ENCODE results near the gene DNM3. TPM values are rescaled to one million over a fixed set of nuclear protein-coding genes. Genes with fewer than 3 reads are reported as not detected.

DNM3 gene
- total and polyA plus RNA-seq, 7 donors: 0.60 to 13.3 (median 3.9) TPM

DNA sequence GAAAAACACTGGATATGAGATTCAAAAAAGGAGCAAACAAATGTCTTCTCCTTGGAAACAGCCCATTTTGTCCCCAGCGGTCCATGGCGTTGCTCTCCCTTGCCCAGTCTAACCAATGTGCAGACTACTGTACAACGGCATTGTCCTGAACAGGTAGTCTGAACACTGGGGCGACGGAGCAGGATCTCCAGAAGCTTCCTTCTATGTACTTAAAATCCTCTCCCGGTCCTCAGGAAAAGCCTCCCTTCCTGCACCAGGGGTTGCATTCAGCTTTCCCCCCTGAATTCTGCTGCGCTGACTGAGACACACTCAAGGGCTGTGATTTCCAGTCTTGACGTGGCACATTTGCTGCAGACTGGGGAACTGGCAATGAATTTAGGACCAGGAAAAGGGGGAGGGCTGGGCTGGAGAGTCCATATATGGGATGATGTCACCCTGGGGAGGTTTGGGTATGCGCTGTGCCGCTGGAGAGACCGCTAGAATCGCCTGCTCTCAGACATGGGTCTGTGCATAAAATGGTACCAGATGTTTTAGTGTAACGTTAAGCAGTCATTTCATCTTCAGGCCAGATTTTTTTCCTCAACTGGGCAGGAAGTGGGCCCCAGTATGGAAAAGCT is 303.3 kb downstream of the DNM3 start:
- no peaks in the 10 kb centered on the region for H3K27me3 ChIP-seq
- no peaks in the 10 kb centered on the region for H3K9me3 ChIP-seq
- peak; percentile 96 for DNase-seq
- H3K4me1 ChIP-seq: peaks cover 0 to 33% (median 11%) of the 10 kb centered on the region in 4 donors
- H3K4me3 ChIP-seq: peak overlapping the region; percentile 45 to 62 (median 58)
- peak; percentile 92 to 98 (median 96) for TF ChIP-seq POLR2AphosphoS5 (IDR thresholded peaks at IDR 0.05)
- peak; percentile 67 to 73 for TF ChIP-seq POLR2A (IDR thresholded peaks at IDR 0.05)
- TF ChIP-seq EP300 (IDR thresholded peaks at IDR 0.05): peak in 2 of 4 donors; percentile 7 to 66
- TF ChIP-seq, protein P1, sequence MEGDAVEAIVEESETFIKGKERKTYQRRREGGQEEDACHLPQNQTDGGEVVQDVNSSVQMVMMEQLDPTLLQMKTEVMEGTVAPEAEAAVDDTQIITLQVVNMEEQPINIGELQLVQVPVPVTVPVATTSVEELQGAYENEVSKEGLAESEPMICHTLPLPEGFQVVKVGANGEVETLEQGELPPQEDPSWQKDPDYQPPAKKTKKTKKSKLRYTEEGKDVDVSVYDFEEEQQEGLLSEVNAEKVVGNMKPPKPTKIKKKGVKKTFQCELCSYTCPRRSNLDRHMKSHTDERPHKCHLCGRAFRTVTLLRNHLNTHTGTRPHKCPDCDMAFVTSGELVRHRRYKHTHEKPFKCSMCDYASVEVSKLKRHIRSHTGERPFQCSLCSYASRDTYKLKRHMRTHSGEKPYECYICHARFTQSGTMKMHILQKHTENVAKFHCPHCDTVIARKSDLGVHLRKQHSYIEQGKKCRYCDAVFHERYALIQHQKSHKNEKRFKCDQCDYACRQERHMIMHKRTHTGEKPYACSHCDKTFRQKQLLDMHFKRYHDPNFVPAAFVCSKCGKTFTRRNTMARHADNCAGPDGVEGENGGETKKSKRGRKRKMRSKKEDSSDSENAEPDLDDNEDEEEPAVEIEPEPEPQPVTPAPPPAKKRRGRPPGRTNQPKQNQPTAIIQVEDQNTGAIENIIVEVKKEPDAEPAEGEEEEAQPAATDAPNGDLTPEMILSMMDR (IDR thresholded peaks at IDR 0.05): no peak
- 67 to 87% methylated on average over 13 of the region's 13 CpGs for WGBS, 2 donors
- peak overlapping the region; percentile 80 to 92 (median 88) for H3K27ac ChIP-seq
- H3K36me3 ChIP-seq: no peaks in the 10 kb centered on the region
- intact Hi-C loops (cut with DNase I): loop anchor here (2.0 to 10.0 kb wide), 5 partner anchors 36 to 390 kb away; partner anchors contain the start of gene SUCO

DNA sequence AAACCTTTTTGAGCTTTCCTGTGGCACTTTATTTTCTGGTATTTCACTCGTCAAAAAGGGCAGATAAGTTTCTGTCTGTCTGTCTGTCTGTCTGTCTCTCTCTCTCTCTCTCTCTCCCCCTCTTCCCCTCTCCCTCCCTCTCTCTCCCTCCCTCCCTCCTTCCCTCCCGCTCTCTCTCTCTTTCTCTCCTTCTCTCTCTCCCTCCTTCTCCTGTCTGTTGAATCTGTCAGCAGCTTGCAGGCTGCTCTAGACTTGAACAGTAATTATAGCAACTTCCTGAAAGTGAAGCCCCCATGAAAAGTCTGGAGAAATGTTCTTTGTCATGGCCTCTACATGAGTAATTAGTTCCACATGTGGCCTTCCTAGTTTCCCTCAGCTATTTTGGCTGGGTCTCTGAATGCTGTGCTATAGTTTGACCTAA is 303.9 kb downstream of the DNM3 start:
- WGBS, 2 donors: 58 to 83% methylated on average over 2 of the region's 2 CpGs

DNA sequence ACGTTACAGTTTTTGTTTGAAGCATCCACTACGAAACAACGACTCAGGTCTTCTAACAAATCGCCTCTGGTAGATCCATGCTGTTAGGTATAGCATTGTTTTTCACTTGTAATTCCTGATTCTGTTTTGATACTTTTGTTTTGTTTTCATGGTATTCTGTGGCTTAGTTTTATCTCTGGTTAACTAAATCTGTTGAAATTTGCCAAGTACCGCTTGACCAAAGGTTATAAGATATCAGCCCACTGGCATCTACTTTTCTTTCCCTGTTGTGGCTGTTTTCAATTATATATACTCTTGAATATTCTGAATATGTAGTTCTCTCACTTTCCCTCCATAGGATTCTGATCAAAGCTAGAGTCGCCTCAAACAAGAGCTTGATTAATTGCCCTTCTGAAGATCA is 304.4 kb downstream of the DNM3 start:
- Histone ChIP-seq H3K36me3 (no peaks in the 10 kb centered on the region), H3K27me3 (no peaks in the 10 kb centered on the region), H3K9me3 (no peaks in the 10 kb centered on the region), H3K27ac (peak overlapping the region; percentile 80 to 92 (median 88)), H3K4me1 (peaks cover 0 to 22% (median 4%) of the 10 kb centered on the region in 4 donors), H3K4me3 (peak overlapping the region in 3 of 4 donors; percentile 56 to 62 (median 59))
- no peak for TF ChIP-seq EP300 (IDR thresholded peaks at IDR 0.05)
- TF ChIP-seq, protein P1 (IDR thresholded peaks at IDR 0.05): no peak
- TF ChIP-seq POLR2A (IDR thresholded peaks at IDR 0.05): no peak
- no peak for TF ChIP-seq POLR2AphosphoS5 (IDR thresholded peaks at IDR 0.05)
- 68 to 90% methylated on average over 6 of the region's 6 CpGs for WGBS, 2 donors
- no peak for DNase-seq
- intact Hi-C loops (cut with DNase I): loop anchor here (2.0 to 10.0 kb wide), 5 partner anchors 35 to 389 kb away; partner anchors contain the start of gene SUCO

More for the DNA sequence above, 303.9 kb downstream of the DNM3 start:
- Histone ChIP-seq H3K27ac (peak overlapping the region; percentile 80 to 92 (median 88)), H3K36me3 (no peaks in the 10 kb centered on the region), H3K27me3 (no peaks in the 10 kb centered on the region), H3K4me1 (peaks cover 0 to 26% (median 6%) of the 10 kb centered on the region in 4 donors), H3K4me3 (peak overlapping the region; percentile 45 to 62 (median 58)), H3K9me3 (no peaks in the 10 kb centered on the region)
- DNase-seq: no peak
- TF ChIP-seq POLR2A (IDR thresholded peaks at IDR 0.05): no peak
- TF ChIP-seq EP300 (IDR thresholded peaks at IDR 0.05): no peak
- TF ChIP-seq POLR2AphosphoS5 (IDR thresholded peaks at IDR 0.05): no peak
- TF ChIP-seq, protein P1 (IDR thresholded peaks at IDR 0.05): no peak
- intact Hi-C loops (cut with DNase I): loop anchor here (2.0 to 10.0 kb wide), 5 partner anchors 36 to 390 kb away; partner anchors contain the start of gene SUCO

DNA sequence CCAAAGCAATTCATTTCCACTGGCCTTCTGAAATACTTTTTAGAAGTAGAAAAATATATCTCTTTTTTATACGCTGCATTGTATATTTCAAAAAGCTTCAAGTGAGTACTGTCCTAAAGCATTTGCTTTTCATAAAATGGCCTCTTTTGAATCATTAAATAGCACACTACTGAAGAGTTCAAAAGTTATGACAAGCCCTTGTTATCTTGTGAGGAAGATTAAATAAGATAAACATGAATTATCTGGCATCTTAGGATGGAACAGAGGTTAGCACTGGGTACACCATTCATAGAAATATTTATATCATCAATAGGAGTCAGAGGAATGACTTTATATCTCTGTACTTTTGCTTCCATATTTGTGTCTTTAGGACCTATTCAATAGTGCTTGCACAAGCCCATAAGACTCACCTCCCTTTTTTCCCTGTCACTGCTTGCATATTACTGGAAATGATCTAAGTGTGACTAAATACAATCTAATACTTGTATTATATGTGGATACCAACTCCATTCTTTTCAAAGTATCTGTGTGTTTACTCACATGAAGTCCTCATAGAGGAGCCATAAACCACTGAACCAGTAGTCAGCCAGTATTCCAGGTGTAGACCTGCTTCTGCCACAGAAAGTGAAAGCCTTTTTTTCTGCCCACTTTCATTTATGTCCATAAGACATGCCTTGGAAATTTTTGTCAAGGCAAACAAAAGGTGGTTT is 305.0 kb downstream of the DNM3 start:
- Histone ChIP-seq H3K36me3 (no peaks in the 10 kb centered on the region), H3K9me3 (no peaks in the 10 kb centered on the region), H3K4me3 (no peak overlapping the region), H3K27ac (peak overlapping the region; percentile 80 to 92 (median 88)), H3K27me3 (no peaks in the 10 kb centered on the region), H3K4me1 (peaks cover 0 to 20% (median 3%) of the 10 kb centered on the region in 4 donors)
- intact Hi-C loops (cut with DNase I): loop anchor here (10.0 kb wide), 2 partner anchors 139 to 389 kb away; partner anchors contain the start of gene SUCO
- no peak for TF ChIP-seq EP300 (IDR thresholded peaks at IDR 0.05)
- no peak for TF ChIP-seq POLR2AphosphoS5 (IDR thresholded peaks at IDR 0.05)
- TF ChIP-seq, protein P1 (IDR thresholded peaks at IDR 0.05): no peak
- TF ChIP-seq POLR2A (IDR thresholded peaks at IDR 0.05): no peak
- 96 to 99% methylated on average over 1 of the region's 1 CpG for WGBS, 2 donors
- DNase-seq: no peak
